ENCODE measurements around the gene TUBB3.
"Not testable (repeated sequence)": the region's sequence is repeated elsewhere in the genome, so short reads cannot be mapped to it uniquely, and the experiment has no call there.

Gene TUBB3

GRCh38 chr16:89967436-89967835 lies 44.3 kb downstream of the TUBB3 start:
- H3K27me3 ChIP-seq (ENCODE audit: control insufficient read depth in 1 of 2, insufficient read depth in 2 of 2, low read length in 2 of 2); H3K9ac ChIP-seq (ENCODE audit: low read length in 2 of 2); H3K27ac ChIP-seq (ENCODE audit: low read length); H3K36me3 ChIP-seq (ENCODE audit: control insufficient read depth in 2 of 2, insufficient read depth in 2 of 2, low read length in 2 of 2); H3K4me3 ChIP-seq (ENCODE audit: low read length in 2 of 2); H3K9me3 ChIP-seq (ENCODE audit: control insufficient read depth in 2 of 2, low read length in 2 of 2): not testable (repeated sequence)
- H3K4me1 ChIP-seq (ENCODE audit: control insufficient read depth, insufficient read depth, low read length) = peaks cover 15% of the 10 kb centered on the region

GRCh38 chr16:89968074-89968473 lies 44.9 kb downstream of the TUBB3 start:
- H3K9me3 ChIP-seq (ENCODE audit: control insufficient read depth in 2 of 2, low read length in 2 of 2); H3K4me3 ChIP-seq (ENCODE audit: low read length in 2 of 2); H3K27me3 ChIP-seq (ENCODE audit: control insufficient read depth in 1 of 2, insufficient read depth in 2 of 2, low read length in 2 of 2); H3K9ac ChIP-seq (ENCODE audit: low read length in 2 of 2); H3K27ac ChIP-seq (ENCODE audit: low read length); H3K36me3 ChIP-seq (ENCODE audit: control insufficient read depth in 2 of 2, insufficient read depth in 2 of 2, low read length in 2 of 2): not testable (repeated sequence)
- H3K4me1 ChIP-seq (ENCODE audit: control insufficient read depth, insufficient read depth, low read length) = peaks cover 15% of the 10 kb centered on the region

- Histone ChIP-seq H3K36me3 (ENCODE audit: control insufficient read depth in 2 of 2, insufficient read depth in 2 of 2, low read length in 2 of 2) (peaks cover 0 to 6% of the 10 kb centered on the region in 2 donors), H3K27ac (ENCODE audit: low read length) (no peak overlapping the region), H3K9ac (ENCODE audit: low read length in 2 of 2) (no peak overlapping the region), H3K27me3 (ENCODE audit: control insufficient read depth in 1 of 2, insufficient read depth in 2 of 2, low read length in 2 of 2) (no peaks in the 10 kb centered on the region), H3K4me3 (ENCODE audit: low read length in 2 of 2) (no peak overlapping the region), H3K9me3 (ENCODE audit: control insufficient read depth in 2 of 2, low read length in 2 of 2) (no peaks in the 10 kb centered on the region), H3K4me1 (ENCODE audit: control insufficient read depth, insufficient read depth, low read length) (peaks cover 25% of the 10 kb centered on the region)
Observed at GRCh38 chr16:89969741-89970410, 46.7 kb downstream of the TUBB3 start.

GRCh38 chr16:89971495-89972243 lies 48.5 kb downstream of the TUBB3 start:
- peaks cover 0 to 5% of the 10 kb centered on the region in 2 donors for H3K36me3 ChIP-seq (ENCODE audit: control insufficient read depth in 2 of 2, insufficient read depth in 2 of 2, low read length in 2 of 2)
- peaks cover 25% of the 10 kb centered on the region for H3K4me1 ChIP-seq (ENCODE audit: control insufficient read depth, insufficient read depth, low read length)
- no peaks in the 10 kb centered on the region for H3K27me3 ChIP-seq (ENCODE audit: control insufficient read depth in 1 of 2, insufficient read depth in 2 of 2, low read length in 2 of 2)
- peak overlapping the region; percentile 90 to 94 for H3K9ac ChIP-seq (ENCODE audit: low read length in 2 of 2)
- H3K27ac ChIP-seq (ENCODE audit: low read length) = peak overlapping the region; percentile 85
- H3K4me3 ChIP-seq (ENCODE audit: low read length in 2 of 2) = peak overlapping the region; percentile 73 to 93
- H3K9me3 ChIP-seq (ENCODE audit: control insufficient read depth in 2 of 2, low read length in 2 of 2) = no peaks in the 10 kb centered on the region

- H3K27ac ChIP-seq (ENCODE audit: low read length) = peak overlapping the region; percentile 85
- H3K9ac ChIP-seq (ENCODE audit: low read length in 2 of 2) = peak overlapping the region; percentile 90 to 94
- H3K4me3 ChIP-seq (ENCODE audit: low read length in 2 of 2) = peak overlapping the region; percentile 73 to 93
- H3K4me1 ChIP-seq (ENCODE audit: control insufficient read depth, insufficient read depth, low read length) = peaks cover 25% of the 10 kb centered on the region
- H3K9me3 ChIP-seq (ENCODE audit: control insufficient read depth in 2 of 2, low read length in 2 of 2) = no peaks in the 10 kb centered on the region
- no peaks in the 10 kb centered on the region for H3K27me3 ChIP-seq (ENCODE audit: control insufficient read depth in 1 of 2, insufficient read depth in 2 of 2, low read length in 2 of 2)
- H3K36me3 ChIP-seq (ENCODE audit: control insufficient read depth in 2 of 2, insufficient read depth in 2 of 2, low read length in 2 of 2) = peaks cover under 1 to 2% of the 10 kb centered on the region in 2 donors
Observed at GRCh38 chr16:89972244-89973234, 49.4 kb downstream of the TUBB3 start.

GRCh38 chr16:89973235-89973634 lies 50.1 kb downstream of the TUBB3 start:
- Histone ChIP-seq H3K9ac (ENCODE audit: low read length in 2 of 2) (peak overlapping the region; percentile 90 to 94), H3K4me1 (ENCODE audit: control insufficient read depth, insufficient read depth, low read length) (peaks cover 25% of the 10 kb centered on the region), H3K4me3 (ENCODE audit: low read length in 2 of 2) (peak overlapping the region; percentile 73 to 93), H3K27ac (ENCODE audit: low read length) (peak overlapping the region; percentile 85), H3K9me3 (ENCODE audit: control insufficient read depth in 2 of 2, low read length in 2 of 2) (no peaks in the 10 kb centered on the region), H3K27me3 (ENCODE audit: control insufficient read depth in 1 of 2, insufficient read depth in 2 of 2, low read length in 2 of 2) (no peaks in the 10 kb centered on the region), H3K36me3 (ENCODE audit: control insufficient read depth in 2 of 2, insufficient read depth in 2 of 2, low read length in 2 of 2) (peaks cover 5 to 6% of the 10 kb centered on the region in 2 donors)

- no peak overlapping the region for H3K27ac ChIP-seq (ENCODE audit: low read length)
- peaks cover 25% of the 10 kb centered on the region for H3K4me1 ChIP-seq (ENCODE audit: control insufficient read depth, insufficient read depth, low read length)
- H3K27me3 ChIP-seq (ENCODE audit: control insufficient read depth in 1 of 2, insufficient read depth in 2 of 2, low read length in 2 of 2) = no peaks in the 10 kb centered on the region
- peak overlapping the region in 1 of 2 donors; percentile 90 for H3K9ac ChIP-seq (ENCODE audit: low read length in 2 of 2)
- H3K4me3 ChIP-seq (ENCODE audit: low read length in 2 of 2) = peak overlapping the region; percentile 73 to 93
- peaks cover 6 to 8% of the 10 kb centered on the region in 2 donors for H3K36me3 ChIP-seq (ENCODE audit: control insufficient read depth in 2 of 2, insufficient read depth in 2 of 2, low read length in 2 of 2)
- no peaks in the 10 kb centered on the region for H3K9me3 ChIP-seq (ENCODE audit: control insufficient read depth in 2 of 2, low read length in 2 of 2)
Observed at GRCh38 chr16:89973654-89974335, 50.7 kb downstream of the TUBB3 start.

GRCh38 chr16:89974870-89975269 lies 51.7 kb downstream of the TUBB3 start:
- no peaks in the 10 kb centered on the region for H3K27me3 ChIP-seq (ENCODE audit: control insufficient read depth in 1 of 2, insufficient read depth in 2 of 2, low read length in 2 of 2)
- H3K27ac ChIP-seq (ENCODE audit: low read length) = no peak overlapping the region
- no peaks in the 10 kb centered on the region for H3K9me3 ChIP-seq (ENCODE audit: control insufficient read depth in 2 of 2, low read length in 2 of 2)
- no peak overlapping the region for H3K9ac ChIP-seq (ENCODE audit: low read length in 2 of 2)
- H3K4me1 ChIP-seq (ENCODE audit: control insufficient read depth, insufficient read depth, low read length) = peaks cover 25% of the 10 kb centered on the region
- peaks cover 10 to 11% of the 10 kb centered on the region in 2 donors for H3K36me3 ChIP-seq (ENCODE audit: control insufficient read depth in 2 of 2, insufficient read depth in 2 of 2, low read length in 2 of 2)
- no peak overlapping the region for H3K4me3 ChIP-seq (ENCODE audit: low read length in 2 of 2)

GRCh38 chr16:89981414-89981813 lies 58.3 kb downstream of the TUBB3 start:
- H3K9ac ChIP-seq (ENCODE audit: low read length in 2 of 2) = no peak overlapping the region
- H3K27ac ChIP-seq (ENCODE audit: low read length) = no peak overlapping the region
- no peaks in the 10 kb centered on the region for H3K4me1 ChIP-seq (ENCODE audit: control insufficient read depth, insufficient read depth, low read length)
- H3K36me3 ChIP-seq (ENCODE audit: control insufficient read depth in 2 of 2, insufficient read depth in 2 of 2, low read length in 2 of 2) = peaks cover 49 to 57% of the 10 kb centered on the region in 2 donors
- H3K9me3 ChIP-seq (ENCODE audit: control insufficient read depth in 2 of 2, low read length in 2 of 2) = no peaks in the 10 kb centered on the region
- H3K27me3 ChIP-seq (ENCODE audit: control insufficient read depth in 1 of 2, insufficient read depth in 2 of 2, low read length in 2 of 2) = no peaks in the 10 kb centered on the region
- H3K4me3 ChIP-seq (ENCODE audit: low read length in 2 of 2) = no peak overlapping the region

- Histone ChIP-seq H3K9me3 (ENCODE audit: control insufficient read depth in 2 of 2, low read length in 2 of 2) (no peaks in the 10 kb centered on the region), H3K9ac (ENCODE audit: low read length in 2 of 2) (no peak overlapping the region), H3K36me3 (ENCODE audit: control insufficient read depth in 2 of 2, insufficient read depth in 2 of 2, low read length in 2 of 2) (peaks cover 49 to 62% of the 10 kb centered on the region in 2 donors), H3K4me1 (ENCODE audit: control insufficient read depth, insufficient read depth, low read length) (no peaks in the 10 kb centered on the region), H3K4me3 (ENCODE audit: low read length in 2 of 2) (no peak overlapping the region), H3K27me3 (ENCODE audit: control insufficient read depth in 1 of 2, insufficient read depth in 2 of 2, low read length in 2 of 2) (no peaks in the 10 kb centered on the region), H3K27ac (ENCODE audit: low read length) (no peak overlapping the region)
Observed at GRCh38 chr16:89982318-89982717, 59.2 kb downstream of the TUBB3 start.

Data from stomach smooth muscle (tissue), 2 donors.